ENCODE measurements around the gene QPRT.
"Not testable (repeated sequence)": the region's sequence is repeated elsewhere in the genome, so short reads cannot be mapped to it uniquely, and the experiment has no call there.

GRCh38 chr16:29653890-29654289 is 25.1 kb upstream of the QPRT start:
- not testable (repeated sequence) for TF ChIP-seq CTCF (IDR thresholded peaks at IDR 0.05; ENCODE audit: low read depth, low read length, poor library complexity, severe bottlenecking); EZH2phosphoT487 (IDR thresholded peaks at IDR 0.05; ENCODE audit: borderline replicate concordance, low read length)

Measured in DOHH2 (cell line).